GM18511 (cell line): ENCODE data around the gene ZFAND3.

ENCODE experiments used
- ATAC-seq: cut with Tn5 transposase; IDR thresholded peaks from one replicate; pipeline ENCODE4 v1.9.1; 2021; ENCODE audit warnings: mild to moderate bottlenecking, moderate library complexity; ENCODE audit not compliant: unreplicated experiment

ZFAND3 gene

DNA sequence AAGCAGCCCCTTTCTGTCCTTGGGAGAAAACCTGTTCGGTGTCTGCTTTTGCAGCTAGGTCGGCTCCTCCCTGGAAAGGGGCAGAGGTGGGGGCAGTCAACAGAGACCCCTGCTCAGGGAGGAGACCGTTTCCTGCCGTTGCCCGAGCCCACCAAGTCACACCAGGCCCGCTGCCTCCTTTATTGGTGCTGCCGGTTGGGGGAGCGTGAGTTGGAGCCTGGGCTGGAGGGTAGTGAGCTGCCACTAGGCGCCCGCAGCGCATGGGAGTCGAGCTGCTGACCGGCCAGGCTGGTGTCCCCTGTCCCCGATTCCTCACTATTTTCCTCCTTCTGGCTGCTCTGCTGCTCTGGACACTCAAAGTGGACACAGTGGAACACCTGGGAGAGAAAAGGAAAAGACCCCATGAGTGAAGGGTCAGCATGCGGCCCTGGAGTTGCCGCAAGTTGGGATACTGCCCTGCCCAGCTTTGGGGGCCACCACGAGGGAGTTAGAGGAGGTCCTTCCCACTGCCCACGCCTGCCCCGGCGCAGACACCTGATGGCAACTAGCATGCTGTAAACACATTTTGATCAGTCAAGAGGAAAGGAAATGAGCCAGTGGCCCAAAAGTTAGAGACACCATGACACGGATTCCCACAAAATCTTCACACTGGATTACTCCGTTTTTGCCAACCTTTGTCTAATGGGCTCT lies 355.4 kb downstream of the ZFAND3 start:
- no peak for ATAC-seq

DNA sequence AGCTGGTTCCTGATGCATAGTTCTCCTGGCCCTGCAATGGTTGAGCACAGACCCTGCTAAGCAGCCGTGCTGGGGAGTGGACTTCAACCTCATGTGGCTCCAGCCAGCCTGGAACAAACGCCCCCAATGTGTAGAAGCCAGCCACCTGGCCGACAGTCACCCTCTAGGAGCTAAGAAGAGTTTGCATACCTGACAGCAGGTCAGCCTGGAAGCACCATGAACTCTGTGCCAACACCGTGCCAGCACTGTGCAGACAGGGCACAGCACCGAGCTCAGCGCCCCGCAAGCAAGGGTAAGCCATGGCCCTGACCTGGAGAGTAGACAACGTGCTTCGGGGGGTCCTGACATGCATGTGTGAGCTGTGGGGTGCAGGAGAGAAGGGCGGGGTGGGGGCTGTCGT lies 356.3 kb downstream of the ZFAND3 start:
- no peak for ATAC-seq

DNA sequence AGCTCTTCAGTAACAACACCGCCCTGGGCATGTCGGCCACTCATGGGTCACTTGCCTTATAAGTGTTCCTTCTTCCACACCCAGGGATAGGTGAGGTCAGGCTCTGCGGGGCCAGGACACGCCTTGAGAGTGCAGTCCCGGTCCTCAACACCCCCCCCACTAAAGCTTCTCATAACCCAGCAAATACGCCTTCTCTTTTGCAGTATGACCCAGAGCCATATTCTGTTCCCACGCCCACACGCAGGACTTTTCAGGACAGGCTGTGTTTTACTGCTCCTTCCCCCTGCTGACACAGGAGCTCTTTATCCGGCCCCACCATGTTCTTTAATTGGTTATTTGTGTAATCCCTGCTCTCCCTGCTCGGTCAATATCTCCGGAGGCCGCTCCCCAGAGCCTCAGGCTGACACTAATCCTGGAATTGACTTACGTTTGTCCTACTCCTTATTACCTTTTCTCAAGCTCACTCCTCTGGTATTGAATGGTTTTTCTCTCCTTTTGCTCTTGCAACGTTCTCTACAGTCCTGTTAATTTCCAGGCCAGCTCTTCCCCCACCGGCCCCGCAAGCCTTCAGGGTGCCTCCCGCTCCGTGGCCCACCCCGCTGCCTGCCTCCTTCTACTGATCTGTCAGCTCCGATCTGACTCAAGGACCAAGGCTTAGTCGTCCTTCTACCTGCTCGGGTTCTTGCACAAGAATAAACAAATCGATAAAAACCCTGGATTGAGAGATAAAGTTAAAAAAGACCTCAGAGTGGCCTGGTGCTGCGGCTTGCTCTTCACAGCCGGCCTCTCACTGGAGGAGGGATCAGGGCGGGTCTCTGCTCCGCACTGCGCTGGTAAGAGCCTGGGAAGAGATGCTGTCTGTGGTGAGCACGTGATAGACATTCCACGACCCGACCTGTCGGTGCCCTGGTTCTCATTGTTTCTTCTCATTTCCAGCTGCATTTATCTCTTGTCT lies 357.5 kb downstream of the ZFAND3 start:
- ATAC-seq = no peak

DNA sequence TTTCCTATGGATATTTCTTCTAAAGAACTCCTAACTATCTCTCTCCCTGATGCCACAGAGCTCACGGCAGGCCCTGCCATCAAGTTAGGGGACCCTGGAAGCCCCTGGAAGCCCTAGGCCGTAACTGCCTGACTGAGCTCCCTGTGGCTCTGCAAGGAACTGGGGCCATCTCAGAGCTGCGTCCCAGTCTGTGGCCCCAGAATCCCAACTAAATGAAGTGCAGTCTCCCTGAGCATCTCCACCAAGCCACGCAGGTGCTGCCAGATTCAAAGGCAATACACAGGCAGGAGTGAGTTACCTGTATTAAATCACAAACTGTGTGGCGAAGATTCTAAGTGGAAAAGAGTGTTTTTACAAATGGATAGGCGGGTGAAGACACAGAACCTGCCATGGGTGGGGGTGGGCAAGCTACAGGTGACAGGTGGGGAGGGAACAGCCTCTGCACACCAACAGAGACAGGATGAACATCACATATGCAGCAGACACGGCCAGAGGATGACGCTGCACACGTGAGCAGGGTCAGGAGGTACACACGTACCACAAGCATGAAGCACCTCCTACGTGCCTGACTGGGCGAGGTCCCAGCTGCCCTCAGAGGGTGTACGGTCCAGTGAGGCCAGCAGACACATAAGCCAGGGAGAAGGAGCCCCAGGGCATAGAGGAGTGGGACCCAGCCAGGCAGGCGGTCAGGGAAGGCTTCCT lies 358.5 kb downstream of the ZFAND3 start:
- no peak for ATAC-seq

DNA sequence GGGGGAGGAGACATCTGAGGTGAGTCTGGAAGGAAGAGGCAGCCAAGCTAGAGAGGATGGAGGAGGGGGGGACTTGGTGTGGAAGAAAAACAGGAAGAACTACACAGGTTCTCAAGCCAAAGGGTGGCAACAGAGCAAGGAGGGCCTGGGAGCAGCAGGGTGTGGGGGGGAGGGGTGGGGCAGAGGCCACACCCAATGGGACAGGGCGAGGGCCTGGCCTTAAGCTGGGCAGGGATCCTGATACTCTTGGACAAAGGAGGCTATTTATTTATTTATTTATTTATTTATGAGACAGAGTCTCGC lies 359.0 kb downstream of the ZFAND3 start:
- ATAC-seq = no peak

DNA sequence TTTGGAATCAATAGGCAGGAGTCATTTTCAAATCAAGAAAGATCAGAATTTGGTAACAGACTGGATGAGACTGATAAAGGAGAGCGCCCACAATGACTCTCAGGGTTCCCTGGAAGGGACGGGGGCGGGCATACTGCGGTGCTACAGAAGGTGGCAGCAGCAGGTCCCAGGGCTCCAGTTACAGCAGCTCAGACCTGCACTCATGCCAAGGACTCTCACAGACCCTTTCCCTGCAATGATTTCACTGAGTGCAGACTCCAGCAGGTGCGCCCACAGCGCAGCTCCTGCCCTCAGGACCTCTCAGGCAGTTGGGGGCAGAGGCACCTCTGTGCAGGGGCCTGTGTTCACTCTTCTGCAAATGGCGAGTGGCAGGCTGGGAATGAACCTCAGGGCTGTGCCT lies 359.8 kb downstream of the ZFAND3 start:
- no peak for ATAC-seq

DNA sequence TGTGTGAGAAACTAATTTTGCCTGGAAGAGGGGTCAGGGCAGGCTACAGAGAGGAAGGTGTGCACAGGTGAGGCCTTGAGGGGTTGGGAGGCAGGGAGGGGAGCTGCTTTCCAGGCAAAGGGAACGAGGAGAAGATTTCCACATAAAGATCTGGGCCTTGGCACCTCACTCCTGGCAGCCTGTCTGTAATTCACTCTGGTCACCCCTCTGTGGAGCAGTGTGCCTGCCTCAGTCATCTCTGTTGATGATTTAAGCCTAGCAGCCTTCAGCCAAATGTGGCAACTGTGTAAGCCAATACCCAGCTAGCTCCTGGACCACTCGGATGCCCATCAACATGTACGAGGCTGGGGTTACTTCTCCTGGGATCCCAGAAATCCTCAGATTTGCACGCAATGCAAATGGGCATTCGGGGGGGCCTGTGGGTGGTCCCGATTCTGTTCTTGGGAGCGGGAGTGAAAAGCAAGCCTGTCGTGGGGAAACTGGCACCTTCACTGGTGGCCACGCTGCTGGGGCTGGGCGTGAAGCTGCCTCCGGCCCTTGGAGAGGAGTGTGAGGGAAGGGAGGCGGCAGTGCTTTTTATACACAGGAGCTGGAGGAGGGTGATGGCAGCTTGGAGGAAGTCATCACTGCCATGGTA lies 360.4 kb downstream of the ZFAND3 start:
- ATAC-seq = no peak

DNA sequence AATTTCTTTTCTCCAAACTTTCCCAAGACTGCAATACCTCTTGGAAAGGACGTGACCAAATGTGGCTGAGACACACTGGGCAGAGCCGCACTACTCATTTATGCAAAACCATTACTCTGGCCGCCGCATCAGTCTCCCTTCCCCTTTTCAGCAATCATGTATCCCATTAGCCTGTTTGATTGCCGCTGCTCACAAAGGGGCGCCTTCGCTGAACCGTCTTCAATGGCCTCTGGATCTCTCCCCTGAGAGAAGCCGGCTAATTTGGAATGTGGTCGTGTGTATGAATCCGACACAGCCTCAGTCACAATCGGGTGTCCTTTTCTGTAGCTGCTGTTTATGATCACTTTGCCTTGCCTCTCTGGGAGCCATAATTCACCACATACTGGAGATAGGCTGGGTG lies 361.1 kb downstream of the ZFAND3 start:
- no peak for ATAC-seq

DNA sequence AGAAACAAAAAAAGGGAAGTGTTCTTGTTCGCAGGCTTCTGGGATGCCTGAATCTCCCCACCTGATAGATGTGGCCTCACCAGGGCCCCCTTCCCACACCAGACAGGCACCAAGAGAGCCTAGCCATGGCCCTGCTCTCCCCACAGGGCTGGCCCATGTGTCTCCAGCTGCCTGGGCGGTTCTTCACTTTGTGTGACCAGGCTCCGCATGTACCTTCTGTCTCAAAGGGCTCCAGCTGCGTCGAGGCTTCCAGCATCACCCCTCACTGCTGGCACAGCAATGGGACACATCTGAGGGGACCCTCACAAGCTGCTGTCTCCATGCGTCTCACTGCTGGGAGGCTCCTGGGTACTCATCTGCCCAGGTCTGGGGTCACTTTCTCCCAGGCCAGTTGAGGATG lies 362.9 kb downstream of the ZFAND3 start:
- ATAC-seq = no peak

DNA sequence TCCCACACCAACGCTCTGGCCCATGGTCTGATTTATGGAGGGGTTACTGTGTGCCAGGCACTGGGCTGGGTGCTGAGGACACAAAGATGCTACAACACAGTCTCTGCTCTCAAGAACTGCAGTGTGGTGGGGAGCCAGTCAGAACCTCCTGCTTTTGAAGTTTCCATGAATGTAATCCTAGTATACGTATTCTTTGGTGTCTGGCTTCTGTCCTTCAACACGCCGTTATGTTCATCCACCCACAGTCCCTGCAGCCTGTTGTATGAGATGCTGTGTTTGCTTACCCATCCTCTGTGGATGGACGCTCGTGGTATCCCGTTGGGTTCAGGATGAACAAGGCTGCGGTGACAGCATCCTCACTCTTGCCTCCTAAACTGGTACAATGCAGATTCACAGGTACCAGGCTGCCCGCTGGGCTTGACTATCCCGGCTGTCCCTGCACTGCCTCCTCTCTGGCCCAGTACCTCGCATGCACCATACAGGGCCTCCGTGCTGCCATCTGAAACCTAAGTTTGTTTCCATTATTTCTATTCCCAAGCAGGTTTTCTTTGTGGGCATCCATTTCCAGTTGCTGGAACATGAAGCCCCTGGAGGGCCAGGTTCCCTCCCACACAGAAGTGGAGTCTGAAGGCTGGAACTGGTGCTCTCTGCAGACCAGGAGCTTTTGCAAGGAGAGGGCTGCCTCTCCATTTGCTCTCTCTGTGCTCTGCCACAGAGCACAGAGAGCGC lies 364.5 kb downstream of the ZFAND3 start:
- no peak for ATAC-seq

DNA sequence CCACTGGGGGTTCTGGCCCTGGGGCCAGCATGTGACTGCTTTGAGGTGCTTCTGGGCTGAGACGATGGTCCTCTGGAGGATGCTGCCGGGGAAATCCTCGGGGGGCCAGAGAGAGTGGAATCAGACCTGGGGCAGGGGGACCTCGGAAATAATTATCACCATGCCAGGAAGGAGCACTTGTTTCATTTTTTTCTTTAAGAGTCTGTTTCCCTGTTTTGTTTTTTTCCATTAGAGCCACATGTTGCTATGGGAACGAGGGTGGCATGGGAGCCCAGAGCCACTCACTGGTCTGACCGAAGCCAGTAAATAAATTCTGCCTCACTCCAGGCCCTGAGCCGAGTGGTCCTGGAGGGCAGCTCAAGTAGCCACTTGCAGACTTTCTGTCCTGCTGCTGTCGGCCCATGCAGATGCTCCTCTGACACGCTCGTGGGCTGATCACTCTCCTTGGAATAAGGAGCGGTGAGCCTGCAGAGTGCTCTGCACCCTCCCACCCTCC lies 365.1 kb downstream of the ZFAND3 start:
- no peak for ATAC-seq

DNA sequence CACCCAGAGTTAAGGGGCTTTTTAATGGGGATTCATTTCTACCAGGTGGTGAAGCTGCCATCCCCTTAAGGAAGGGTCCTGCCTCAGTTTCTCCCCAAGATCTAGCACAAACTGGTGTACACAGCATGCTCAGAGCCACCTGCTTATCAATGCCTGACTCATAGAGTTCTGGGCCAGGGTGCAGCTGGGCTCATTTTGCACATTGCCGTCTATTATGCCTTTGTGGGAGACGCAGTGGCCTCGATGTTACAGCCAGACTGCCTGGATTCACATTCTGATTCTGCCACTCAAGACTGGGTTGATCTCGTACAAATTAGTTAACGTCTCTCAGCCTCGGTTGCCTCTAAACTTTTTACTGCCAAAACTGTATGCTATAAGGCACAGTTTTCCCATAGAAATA lies 365.7 kb downstream of the ZFAND3 start:
- no peak for ATAC-seq

DNA sequence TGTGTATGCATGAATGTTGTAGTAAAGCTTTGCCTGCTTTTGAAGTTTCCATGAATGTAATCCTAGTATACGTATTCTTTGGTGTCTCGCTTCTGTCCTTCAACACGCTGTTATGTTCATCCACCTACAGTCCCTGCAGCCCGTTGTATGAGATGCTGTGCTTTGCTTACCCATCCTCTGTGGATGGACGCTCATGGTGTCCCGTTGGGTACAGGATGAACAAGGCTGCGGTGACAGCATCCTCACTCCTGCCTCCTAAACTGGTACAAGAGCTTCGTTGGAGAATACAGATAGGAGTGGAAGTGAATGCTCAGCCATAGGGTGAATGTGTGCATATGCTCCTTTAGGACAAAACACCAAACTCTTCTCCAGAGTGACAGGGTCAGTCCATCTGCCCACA lies 366.2 kb downstream of the ZFAND3 start:
- ATAC-seq = no peak

DNA sequence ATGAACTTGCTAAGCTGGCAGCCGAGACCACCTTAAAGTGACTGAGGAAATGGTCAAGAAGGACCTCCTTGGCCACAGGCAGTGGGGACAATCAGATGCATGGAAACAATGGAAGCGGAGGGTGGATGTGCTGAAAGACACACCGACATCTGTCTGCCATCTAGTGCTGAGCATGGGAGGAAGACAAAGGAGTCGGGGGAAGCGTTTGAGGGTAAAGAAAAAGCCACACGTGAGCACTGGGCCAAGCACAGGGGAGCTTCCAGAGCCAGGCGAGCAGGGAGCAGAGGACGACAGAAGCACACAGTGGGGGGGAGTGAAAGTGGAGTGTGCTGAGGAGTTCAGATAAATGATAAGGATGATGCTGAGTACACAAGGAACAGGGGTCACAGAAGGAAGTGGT lies 367.8 kb downstream of the ZFAND3 start:
- no peak for ATAC-seq

DNA sequence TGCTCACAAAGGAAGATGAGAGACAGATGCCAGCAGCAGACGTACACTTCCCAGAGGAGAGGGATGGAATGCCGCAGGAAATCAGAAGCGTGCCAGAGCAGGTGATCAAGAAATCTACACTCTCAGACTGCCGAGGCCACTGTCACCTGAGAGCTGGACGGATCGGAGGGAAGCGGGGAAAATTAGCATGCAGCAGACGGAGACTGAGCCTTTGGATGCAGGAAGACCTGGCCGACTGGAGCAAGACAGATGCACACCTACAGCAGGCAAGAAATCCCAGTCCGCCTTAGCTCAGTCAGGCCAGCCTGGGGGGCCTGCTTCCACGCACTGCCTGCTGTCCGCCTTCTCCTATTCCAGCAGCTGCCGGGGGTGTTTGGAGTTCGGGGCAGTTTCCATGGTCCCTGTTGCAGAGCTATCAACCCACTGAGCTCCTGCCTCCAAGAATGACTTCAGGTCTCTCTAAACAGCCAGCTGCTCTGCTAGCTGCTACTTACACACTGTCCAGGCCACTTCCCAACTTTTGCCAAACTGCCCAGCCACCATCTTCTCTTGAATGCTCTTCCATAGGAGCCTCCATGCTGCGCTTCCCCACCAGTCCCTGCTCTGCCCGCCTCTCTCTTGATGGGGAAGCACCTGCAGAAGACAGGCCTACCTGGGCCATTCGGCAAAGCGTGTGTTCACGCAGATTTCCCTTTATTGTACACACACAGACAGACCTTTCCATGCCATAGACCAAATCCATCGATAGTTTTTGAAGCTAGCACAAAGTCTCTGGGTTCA lies 368.5 kb downstream of the ZFAND3 start:
- ATAC-seq = no peak

DNA sequence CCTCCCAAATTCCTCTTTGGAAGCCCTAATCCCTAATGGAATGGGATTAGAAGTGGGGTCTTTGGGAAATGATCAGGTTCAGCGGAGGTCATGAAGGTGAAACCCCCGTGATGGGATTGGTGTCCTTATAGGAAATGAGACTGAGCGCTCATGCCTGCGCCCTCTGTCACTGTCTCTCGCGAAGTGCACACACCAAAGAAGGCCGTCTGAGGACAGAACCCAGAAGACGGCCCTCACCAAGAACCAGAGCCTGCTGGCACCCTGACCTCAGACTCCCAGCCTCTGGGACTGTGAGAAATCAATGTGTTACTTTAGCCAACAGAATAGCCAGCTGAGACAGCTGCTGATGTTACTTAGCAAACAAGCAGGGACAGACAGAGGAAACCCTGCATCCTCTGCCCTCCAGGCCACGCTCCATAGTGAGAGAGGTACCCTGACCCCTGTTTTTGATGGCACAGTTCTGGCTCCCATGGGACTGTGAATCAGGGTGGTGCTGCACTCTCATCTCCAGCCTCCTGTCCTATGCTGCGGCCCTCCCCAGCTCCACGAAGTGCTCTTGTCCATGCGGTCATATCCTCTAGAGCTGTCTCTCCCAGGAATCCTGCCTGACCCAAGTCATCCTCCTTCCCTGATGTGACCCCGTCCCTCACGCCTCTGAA lies 369.3 kb downstream of the ZFAND3 start:
- no peak for ATAC-seq

DNA sequence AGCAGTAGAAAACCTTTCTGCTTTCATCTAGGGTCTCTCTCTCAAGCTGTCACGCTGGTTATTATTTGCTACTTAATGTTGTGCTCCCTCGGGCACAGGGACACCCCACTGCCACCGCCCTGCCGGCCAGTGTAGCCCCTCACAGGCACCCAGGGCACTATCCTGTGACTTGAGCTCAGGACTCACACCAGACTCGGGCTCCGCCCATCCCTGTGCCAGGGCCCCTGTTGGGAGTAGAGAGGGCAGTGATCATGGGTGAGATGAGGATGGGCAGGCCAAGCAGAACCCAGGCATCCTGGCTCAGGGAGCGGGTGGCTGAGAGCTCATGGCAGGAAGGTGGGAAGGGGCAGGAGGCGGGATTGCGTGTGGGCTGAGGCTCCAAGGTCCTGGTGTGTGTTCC lies 371.9 kb downstream of the ZFAND3 start:
- ATAC-seq = no peak

DNA sequence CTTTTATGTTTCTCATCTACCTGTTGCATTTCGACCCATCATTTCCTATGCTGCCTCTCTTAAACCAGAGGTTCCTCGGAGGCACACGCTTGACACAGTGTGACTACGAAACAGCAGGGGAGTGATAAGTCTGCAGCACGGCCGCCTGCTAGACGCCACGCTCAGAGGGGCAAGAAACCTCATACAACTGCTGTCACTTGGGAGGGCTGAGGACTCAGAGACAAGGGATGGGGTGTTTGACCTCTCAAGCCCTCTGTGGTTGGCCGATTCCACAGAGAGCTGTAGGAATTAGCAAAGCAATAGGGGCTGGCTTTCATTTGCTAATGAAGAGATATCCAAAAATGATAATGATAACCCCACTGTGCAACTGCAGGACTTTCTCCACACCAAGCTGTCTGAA lies 372.5 kb downstream of the ZFAND3 start:
- no peak for ATAC-seq

DNA sequence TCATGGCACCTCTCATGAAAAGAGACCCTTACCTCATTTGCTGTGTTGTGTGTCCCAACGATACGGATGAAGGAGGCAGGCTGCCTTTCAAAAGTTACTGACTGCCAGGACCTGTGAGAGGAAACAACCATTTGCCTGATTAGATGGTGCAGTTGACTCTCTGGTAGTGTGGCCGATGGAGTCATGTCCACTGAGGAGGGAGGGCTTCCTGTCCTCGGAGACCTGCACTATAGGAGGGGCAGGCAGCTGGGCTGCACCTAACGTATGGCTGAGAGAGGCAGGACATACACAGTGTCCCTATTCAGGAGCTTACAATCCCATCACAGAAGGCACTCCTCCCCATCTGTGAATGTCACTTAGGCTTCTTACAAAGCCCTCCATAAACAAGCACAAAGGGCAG lies 373.0 kb downstream of the ZFAND3 start:
- no peak for ATAC-seq
